ENCODE data around the gene POU2F1.

GRCh38 chr1:167291539-167292185, 71.0 kb downstream of the POU2F1 start:
- TF ChIP-seq CTCF (IDR thresholded peaks at IDR 0.05) (no peak), POLR2A (IDR thresholded peaks at IDR 0.05) (no peak)

Measured in lower leg skin (tissue), 3 donors.